ENCODE results near the gene GNPAT. TPM values are rescaled to one million over a fixed set of nuclear protein-coding genes. Genes with fewer than 3 reads are reported as not detected.

Gene GNPAT
- total RNA-seq, 1 donor from 2014 or later: 43.3 TPM

DNA sequence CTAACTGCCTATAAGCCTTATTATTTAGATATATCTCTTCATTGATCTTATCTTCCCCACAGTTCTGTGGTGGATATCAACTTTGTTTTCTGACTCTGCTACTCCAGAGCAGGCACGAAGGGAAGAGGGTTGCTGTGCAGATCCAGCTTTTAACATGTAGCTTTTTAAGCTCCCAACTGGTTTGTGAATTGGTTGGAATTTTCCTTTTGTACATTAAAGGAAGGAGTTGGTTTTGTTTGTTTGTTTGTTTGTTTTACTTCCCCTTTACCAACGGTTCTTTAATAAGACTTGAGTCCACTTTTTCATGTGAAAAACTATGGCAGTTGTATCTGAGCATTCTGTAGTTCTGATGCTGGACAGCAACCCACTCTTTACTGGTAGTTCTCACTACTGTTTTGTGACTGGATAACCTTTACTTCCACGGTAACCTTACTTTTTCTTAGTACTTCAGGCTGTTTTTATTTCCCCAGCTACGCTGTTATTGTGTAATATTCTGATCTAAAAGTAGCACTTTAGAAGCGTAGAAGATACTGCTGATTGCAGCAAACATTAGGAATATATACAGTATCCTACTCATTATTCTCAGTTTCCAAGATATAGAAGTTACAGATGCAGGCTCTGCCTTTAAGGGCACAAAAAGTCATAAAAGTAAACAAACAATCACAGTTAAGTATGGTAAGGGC lies 1.6 kb downstream of the GNPAT start:
- intact Hi-C loops (cut with micrococcal nuclease): loop anchor here (5.0 to 10.0 kb wide), 2 partner anchors 180 to 362 kb away; partner anchors contain the start of gene EGLN1

DNA sequence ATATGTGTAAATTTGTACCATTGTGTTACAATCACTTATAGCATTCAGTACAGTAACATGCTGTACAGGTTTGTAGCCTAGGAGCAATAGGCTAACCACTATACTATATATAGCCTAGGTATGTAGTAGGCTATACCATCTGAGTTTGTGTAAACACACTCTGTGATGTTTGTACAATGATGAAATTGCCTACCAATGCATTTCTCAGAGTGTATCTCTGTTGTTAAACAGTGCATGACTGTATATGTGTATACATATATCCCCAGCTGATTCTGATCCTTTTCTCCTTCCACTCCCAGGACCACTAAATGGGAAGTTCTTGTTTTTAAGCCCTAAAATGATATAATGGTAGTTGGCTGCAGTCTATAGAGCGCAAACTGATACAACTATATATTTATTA lies 7.8 kb downstream of the GNPAT start:
- intact Hi-C loops (cut with micrococcal nuclease): loop anchor here (10.0 kb wide), 1 partner anchor 356 kb away; no protein-coding TSS in a partner anchor

DNA sequence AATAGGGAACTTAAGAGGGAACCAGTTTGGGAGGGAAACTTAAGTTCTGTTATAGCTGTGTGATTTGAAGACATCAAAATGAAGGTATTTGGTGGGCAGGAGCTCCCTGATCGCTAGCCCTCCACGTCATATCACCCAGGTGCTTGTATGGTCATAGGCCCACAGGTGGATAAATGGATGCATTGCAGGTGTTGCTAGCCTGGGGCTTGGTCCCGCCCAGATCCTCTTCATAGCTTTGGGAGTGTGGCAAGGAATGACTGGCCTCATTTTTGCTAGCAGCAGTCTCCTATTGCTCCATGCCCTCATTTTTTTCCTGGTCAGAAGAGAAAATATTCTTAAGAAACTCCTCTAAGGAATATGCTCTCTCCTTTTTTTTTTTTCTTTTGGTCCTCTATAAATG lies 11.3 kb downstream of the GNPAT start:
- intact Hi-C loops (cut with micrococcal nuclease): no loop called here

DNA sequence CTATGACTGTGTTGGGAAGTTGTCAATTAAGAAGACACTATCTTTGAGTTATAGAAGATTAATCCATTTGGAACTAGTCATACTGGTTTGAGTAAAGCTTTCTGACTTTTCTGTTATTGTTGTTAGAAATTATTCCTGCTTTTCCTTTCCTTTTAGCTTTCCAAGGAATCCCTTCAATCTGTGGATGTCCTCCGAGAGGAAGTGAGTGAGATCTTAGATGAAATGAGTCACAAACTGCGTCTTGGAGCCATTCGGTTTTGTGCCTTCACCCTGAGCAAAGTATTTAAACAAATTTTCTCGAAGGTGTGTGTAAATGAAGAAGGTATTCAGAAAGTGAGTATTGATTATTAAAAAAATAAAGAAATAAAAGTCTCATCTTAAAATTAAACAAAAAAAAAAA lies 19.3 kb downstream of the GNPAT start:
- intact Hi-C loops (cut with micrococcal nuclease): no loop called here

DNA sequence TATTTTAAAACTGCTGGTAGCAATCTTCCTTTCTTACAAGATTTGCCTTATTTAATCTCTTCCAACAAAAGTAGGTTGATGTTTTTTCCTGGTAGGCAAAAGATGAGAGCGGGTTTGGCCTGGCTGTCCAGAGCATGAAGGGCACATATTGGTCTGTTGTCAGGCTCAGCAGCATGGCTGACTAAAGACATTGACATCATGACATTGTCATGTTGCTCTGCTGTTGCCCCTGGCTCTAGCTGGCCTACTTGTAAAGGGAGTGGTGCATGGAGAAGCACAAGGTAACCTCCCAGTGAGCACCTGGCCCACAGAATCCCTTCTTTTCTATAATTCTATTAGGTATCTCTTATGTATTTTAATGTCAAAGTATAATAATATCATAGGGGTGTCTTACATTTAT lies 23.6 kb downstream of the GNPAT start:
- intact Hi-C loops (cut with micrococcal nuclease): no loop called here

DNA sequence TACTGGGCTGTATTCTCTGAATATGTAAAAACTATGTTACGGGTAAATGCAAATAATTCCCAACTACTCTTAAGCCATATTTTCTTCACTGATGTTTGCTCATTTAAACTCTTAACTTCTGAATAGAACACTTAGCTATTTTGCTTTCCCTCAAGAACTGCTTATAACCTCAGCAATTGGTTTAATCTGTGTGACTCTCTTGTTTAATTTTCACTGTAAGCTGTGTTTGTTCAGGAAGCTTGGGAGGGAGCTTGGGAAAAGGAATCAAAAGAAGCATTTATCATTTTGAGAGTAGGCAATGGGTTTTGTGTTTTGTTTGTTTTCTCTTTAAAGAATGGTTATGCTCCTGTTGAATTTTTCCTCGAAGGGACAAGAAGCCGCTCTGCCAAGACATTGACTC lies 24.4 kb downstream of the GNPAT start:
- intact Hi-C loops (cut with micrococcal nuclease): no loop called here

DNA sequence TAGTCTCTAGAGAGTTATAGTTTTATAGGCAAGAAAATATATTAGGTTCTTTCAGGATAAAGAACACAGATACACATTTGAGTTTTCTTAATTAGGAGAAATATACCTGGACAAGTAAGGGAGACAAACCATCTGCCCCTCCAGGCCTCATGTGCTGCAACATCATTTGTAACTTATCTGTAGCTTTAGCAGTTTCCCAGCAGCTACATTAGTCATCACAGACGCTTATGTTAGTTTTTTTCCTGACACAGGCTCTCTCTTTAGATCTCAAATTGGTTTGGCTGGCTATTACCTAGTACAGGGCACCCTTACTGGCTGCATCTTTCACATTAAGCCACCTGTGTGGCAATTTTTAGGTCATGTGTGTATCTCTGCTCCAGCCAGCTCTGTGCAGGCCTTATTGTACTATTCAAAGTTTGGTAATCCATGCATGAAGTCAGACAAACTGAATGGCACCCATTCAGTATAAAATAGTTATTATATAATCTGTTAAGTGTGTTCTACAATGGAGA lies 25.9 kb downstream of the GNPAT start:
- intact Hi-C loops (cut with micrococcal nuclease): no loop called here

DNA sequence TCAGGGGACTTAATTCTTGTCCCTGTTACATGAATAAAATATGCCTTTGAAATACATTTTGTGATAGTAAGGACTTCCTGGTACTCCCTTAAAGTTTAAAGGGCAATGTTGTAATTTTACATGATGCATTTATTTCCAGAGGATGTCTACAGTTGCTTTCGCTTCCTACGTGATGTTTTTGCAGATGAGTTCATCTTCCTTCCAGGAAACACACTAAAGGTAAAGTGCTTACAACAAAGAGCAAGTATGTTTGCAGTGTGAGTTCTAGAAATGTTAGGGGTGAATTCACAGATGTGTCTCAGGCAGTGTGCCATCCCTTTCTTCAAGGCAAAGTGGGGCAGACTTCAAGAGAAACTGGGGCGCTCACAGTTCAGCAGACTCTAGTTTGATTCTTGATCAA lies 31.2 kb downstream of the GNPAT start:
- intact Hi-C loops (cut with micrococcal nuclease): loop anchor here (1.0 to 5.0 kb wide), 5 partner anchors 31 to 630 kb away; partner anchors contain the start of genes COG2, EXOC8, GNPAT and TSNAX

DNA sequence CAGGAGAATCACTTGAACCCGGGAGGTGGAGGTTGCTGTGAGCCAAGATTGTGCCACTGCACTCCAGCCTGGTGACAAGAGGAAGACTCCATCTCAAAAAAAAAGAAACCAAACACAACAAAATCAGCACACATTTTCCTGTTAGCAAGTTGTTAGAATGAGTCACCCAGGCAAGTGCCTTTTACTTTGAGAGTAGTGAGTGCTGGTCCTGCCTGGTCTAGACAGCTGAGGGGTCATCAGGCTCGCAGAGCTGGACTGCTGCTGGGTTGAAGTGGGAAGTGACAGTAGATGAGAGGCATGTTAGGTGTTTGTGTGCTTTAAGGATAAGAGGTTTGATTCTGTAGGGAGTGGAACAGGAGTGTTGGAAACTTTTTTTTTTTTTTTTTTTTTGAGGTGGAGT lies 31.9 kb downstream of the GNPAT start:
- intact Hi-C loops (cut with micrococcal nuclease): loop anchor here (1.0 to 5.0 kb wide), 5 partner anchors 32 to 631 kb away; partner anchors contain the start of genes COG2, EXOC8, GNPAT and TSNAX

DNA sequence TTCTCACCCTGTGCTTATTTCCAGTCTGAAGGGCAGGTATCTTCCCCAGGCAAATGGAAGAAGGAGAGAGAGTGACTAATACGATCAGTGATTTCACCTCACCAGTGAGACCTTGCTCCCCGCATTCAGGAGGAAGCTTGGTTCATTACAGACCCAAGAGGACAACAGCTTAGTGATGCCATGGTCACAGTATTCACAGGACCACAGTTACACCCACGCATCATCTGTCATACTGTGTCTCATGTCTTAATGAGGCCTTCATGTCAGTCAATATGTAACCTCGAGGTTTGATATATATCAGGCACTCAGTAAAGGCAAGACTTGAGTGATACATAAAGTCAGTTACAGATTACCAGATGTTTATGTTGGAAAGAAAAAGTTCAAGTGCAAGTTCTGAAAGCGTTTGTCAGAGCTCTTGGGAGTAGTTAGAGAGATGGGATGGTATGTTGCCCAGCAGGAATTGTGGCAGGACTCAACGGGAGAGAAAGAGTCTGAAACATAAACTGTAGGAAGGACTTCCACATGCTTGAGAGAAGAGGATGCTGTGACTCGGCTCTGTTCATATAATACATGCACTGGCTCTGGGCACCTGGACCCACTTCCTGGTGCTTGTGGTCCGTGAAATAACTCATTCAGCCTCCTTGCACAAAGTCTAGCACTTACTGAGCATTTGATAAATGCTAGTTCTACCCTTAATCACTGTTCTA lies 33.3 kb downstream of the GNPAT start:
- intact Hi-C loops (cut with micrococcal nuclease): loop anchor here (5.0 kb wide), 1 partner anchor 632 kb away; the partner anchor contains the start of gene COG2

DNA sequence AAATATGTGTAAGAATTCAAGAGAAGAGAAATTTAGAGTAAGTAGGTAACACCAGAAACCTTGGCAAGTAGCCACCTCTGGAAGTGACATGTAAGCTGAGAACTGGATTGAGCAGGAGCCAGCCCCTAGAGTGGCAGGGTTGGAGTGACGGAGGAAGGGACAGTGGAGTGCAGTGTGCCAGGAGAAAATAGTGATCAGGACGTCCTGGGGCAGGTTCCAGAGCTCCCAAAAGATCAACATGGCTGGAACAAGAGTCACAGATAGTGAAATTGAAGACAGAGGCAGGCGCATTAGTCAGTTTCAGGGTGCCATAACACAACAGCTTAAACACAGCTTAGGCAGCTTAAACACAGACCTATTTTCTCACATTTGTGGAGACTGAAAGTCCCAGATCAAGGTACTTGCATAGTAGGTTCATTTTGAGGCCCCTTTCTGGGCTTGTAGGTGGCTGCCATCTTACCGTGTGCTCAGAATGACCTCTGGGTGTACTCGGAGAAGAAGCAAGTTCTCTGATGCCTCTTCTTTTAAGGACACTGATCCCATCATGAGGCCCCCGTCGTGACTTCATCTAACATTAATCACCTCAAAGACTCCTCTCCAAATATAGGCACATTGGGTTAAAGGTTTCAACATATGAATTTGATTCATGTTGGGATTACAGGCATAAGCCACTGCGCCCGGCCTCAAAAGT lies 37.2 kb downstream of the GNPAT start:
- intact Hi-C loops (cut with micrococcal nuclease): no loop called here

DNA sequence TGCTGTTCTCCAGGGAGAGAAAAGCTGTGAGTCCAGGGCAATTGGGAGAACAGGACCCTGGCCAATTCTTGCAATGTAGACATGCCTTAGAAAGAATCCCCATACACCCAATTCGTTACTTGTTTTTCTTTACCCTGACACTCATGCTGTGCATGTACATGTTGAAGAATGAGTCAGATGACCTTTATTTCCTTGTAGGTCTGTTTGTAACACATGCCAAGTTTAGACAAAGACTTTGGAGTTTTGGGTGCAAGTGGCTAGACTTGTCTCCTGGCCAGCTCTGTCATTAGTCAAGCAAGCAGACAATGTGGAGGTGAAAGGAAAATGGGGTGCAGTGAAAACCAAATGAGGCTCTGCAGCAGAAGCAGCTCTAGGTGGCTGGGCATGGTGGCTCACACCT lies 38.1 kb downstream of the GNPAT start:
- intact Hi-C loops (cut with micrococcal nuclease): no loop called here

DNA sequence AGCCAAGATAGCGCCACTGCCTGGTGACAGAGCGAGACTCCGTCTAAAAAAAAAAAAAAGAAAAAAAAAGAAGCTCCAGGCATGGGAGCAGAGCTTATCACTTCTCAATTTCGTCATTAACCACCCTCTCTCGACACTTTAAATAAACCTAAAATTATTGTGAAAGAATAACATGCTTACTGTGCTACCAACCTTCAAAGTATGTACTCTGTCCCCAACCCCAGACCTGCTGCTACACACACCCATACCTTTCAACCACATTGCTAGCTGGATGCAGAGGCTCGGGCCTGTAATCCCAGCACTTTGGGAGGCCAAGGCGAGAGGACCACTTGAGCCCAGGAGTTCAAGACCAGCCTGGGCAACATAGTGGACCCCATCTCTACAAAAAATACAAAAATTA lies 38.7 kb downstream of the GNPAT start:
- intact Hi-C loops (cut with micrococcal nuclease): no loop called here

DNA sequence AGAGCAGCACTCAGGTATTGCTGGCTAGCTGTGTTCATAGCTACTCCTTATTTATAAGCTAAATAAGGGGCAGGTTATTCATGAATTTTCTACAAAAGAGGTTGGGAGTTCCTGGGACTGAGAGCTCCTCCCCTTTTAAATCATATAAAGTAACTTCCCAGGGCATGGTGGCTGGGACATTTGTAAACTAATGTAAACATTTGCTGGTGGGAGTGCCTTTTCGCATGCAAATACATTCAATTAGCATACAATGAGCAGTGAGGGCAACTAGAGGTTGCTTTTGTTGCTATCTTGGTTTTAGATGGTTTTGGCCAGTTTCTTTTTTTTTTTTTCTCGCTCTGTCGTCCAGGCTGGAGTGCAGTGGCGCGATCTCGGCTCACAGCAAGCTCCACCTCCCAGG lies 43.4 kb downstream of the GNPAT start:
- intact Hi-C loops (cut with micrococcal nuclease): no loop called here

DNA sequence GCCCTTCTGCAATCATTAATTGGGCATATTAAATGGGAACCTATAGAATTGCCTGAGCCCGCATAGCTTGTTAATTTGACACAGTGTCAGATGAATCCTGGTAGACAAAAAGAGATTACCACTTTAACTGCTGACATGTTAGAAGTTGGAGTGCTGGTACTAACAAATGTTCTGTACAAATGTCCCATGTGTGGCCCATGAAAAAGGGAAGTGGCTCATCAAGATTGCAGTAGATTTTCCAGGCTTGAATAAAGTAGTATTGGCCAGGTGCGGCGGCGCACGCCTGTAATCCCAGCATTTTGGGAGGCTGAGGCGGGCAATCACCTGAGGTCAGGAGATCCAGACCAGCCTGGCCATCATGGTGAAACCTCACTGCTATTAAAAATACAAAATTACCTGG lies 45.6 kb downstream of the GNPAT start:
- intact Hi-C loops (cut with micrococcal nuclease): no loop called here

DNA sequence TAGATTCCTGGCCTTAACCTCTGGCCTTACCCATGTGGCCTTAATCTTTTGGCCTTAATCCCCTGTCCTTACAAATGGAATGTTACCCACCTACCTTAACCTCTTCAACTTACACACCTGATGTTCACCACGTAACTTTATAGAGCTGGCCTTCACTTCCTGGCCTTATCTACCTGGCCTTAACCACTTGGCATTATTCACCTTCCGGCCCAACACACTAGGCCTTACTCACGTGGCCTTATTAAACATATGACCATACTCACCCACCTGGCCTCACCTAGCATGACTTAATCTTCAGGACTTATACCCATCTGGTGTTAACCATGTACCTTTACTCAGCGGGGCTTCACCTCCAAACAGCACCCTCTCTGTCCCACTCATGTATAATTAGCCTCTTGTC lies 54.9 kb downstream of the GNPAT start:
- intact Hi-C loops (cut with micrococcal nuclease): no loop called here

DNA sequence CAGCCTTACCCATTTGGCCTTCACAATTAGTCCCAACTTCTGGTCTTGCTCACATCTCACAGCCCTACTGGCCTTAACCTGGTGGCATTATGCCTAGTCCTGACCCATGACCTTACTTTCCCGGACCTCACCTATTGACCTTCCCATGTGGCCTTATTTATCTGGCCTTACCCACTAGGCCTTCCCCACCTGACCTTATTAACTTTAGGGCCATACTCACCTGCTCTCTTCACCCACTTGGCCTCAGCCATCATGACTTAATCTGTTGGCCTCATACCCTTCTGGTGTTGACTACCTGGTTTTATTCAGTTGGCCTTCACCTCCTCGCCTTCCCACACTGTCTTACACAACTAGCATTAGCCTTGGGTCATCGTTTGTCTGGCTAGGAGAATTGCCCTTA lies 61.0 kb downstream of the GNPAT start:
- intact Hi-C loops (cut with micrococcal nuclease): no loop called here

DNA sequence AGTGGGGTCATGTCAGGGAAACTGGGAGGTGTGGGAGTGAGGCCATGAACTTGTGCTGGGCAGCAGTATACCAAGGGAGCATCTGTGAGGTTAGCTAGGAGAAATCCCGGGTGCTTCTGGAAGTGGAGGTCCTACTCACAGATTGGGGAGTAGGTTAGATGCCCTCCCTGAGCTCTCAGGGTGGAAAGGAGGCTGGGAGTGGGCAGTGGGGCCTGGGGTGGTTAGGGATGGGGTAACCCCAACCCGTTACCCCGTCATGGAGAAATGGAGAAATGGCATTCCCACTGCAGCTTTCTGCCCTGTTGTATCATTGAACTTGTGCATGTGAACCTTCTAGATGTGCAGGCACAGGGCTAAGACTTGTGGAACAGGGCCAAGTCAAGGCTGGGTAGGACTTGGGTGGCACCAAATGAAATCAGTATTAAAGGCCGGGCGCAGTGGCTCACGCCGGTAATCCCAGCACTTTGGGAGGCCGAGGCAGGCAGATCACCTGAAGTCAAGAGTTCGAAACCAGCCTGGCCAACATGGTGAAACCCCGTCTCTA lies 69.5 kb downstream of the GNPAT start:
- intact Hi-C loops (cut with micrococcal nuclease): no loop called here

DNA sequence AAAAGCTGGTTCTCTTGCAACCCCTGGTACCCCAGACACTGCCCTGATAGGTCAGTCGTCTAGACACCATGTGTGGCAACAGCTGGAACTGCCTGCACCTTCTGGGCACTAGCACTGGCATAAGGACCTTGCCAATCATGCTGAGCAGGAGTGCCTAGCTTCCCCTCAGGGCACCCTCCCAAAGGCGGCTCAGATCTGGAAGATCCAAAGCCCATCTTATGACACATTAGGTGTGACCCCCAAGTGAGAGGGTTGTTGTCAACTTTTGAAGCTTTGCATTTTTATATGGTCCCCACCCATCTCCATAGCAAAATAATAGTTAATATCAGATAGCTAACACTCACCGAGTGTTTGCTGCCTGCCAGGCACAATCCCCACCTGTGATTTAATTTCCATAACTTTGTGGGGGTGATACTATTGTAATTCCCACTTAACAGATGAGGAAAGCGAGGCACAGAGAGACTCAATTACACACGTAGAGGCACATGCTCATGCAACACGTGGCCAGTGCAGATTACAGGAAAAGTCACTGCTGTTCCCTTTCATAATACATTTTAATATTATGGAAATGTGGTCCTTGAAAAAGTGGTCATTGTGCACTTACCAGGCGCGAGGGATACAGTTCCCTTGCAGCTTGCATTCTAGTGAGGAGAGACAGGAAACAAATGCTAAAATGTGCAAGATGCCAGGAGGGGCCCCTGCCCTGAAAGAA lies 70.9 kb downstream of the GNPAT start:
- intact Hi-C loops (cut with micrococcal nuclease): no loop called here

DNA sequence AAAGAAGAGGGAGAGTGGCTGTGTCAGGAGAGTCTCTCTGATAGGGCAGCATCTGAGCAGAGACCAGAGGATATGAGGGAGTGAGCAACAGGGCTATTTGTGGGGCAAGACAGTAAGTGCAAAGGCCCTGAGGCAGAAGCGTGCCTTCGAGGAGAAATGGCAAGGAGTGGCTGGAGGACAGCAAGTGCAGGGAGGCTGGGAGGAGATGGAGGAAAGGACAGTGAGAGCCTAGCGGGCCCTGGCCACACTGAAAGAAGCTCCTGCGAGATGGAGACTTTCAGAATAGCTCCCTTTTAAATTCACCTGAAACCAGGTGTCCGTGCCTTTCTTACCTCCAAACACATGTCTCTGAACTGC lies 71.4 kb downstream of the GNPAT start:
- intact Hi-C loops (cut with micrococcal nuclease): no loop called here

DNA sequence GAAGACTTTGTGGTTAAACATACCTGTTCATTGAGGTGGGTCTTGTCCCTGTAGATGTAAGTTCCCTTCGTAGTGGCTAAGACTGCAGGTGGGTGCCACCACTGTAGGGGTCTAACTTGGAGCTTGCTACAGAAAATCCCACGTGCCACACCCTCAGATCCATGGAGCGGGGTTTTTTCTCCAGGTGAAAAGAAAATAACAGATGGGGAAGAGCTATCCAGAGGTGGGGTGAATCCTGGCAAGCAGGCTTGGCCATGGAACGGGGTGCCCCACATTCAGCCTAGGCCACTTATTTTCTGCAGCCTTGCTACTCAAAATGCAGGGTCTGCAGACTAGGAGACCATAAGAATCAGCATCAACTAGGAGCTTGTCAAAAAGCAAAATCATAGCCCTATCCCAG lies 72.6 kb downstream of the GNPAT start:
- intact Hi-C loops (cut with micrococcal nuclease): no loop called here
